GM12878 (cell line): Measurements from ENCODE around the gene TOMM5. TPM values are rescaled to one million over a fixed set of nuclear protein-coding genes. Genes with fewer than 3 reads are reported as not detected.

Experiments used
- ATAC-seq: fragments of 200-7000 bp; cut with Tn5 transposase; 3 replicates; pipeline ENCODE4 v1.9.1; 2020; ENCODE audit warnings: mild to moderate bottlenecking, moderate library complexity
- BruUV-seq: library from RNA; stranded (reverse); fragments of 400-500 nt; replicated peaks from 2 replicates; lab custom pipeline; 2021; lab: Mats Ljungman, UMichigan
- CTCF ChIA-PET: fragments of 300-600 bp; sonication (Branson Sonifier 250); formaldehyde crosslinking; extraction: SDS; loops from one replicate; lab custom pipeline; 2021; ENCODE audit warnings: inconsistent platforms; lab: Yijun Ruan, JAX
- POLR2A ChIA-PET: fragments of 350-600 bp; formaldehyde crosslinking; extraction: SDS; loops from one replicate; lab custom pipeline; 2021; ENCODE audit warnings: inconsistent platforms; lab: Charles Lee
- RAD21 ChIA-PET: fragments of 300-600 bp; sonication (Branson Sonifier 250); formaldehyde crosslinking; loops from one replicate; lab custom pipeline; 2023; ENCODE audit warnings: antibody characterized with exemption; ENCODE audit not compliant: unreplicated experiment; lab: Charles Lee
- SMC1A ChIA-PET: fragments of 300-600 bp; sonication (Branson Sonifier 250); formaldehyde crosslinking; loops from one replicate; lab custom pipeline; 2023; ENCODE audit not compliant: unreplicated experiment, uncharacterized antibody; lab: Charles Lee
- DNase-seq: peaks from one replicate; pipeline ENCODE4 v3.0.0-alpha.2; 2011; ENCODE audit warnings: low read depth, low spot score
- FAIRE-seq: peaks from 3 replicates; lab custom pipeline; 2011; peaks lifted over from hg19 to GRCh38; lab: Jason Lieb, UNC
- H2AFZ ChIP-seq: 2 replicates; pipeline ENCODE4 v1.6.0; 2011; ENCODE audit warnings: low read depth, low read length, control low read depth; ENCODE audit not compliant: control insufficient read depth
- H3K27ac ChIP-seq: 2 replicates; pipeline ENCODE4 v1.5.1; 2011; ENCODE audit warnings: control low read depth; ENCODE audit not compliant: control insufficient read depth, insufficient read depth
- H3K27me3 ChIP-seq, 2 experiments: replicated peaks in 1 of 2; 2 replicates each; pipeline versions ENCODE4 v1.6.0 to v1.6.1; 2011; ENCODE audit warnings: low read length in 1 of 2; ENCODE audit not compliant: control insufficient read depth in 2 of 2, insufficient read depth in 2 of 2
- H3K36me3 ChIP-seq, 2 experiments: 2 replicates each; pipeline ENCODE4 v1.5.1; 2011; ENCODE audit warnings: low read length in 1 of 2; ENCODE audit not compliant: control insufficient read depth in 2 of 2, insufficient read depth in 2 of 2
- H3K4me1 ChIP-seq: 2 replicates; pipeline ENCODE4 v1.6.1; 2011; ENCODE audit warnings: mild to moderate bottlenecking, low read length, moderate library complexity, mixed read lengths; ENCODE audit not compliant: control insufficient read depth, insufficient read depth
- H3K4me2 ChIP-seq: 2 replicates; pipeline ENCODE4 v1.6.0; 2011; ENCODE audit warnings: control low read depth; ENCODE audit not compliant: control insufficient read depth, insufficient read depth
- H3K4me3 ChIP-seq: fragments of 200-600 bp; sonication (generic); 2 replicates; pipeline ENCODE4 v1.5.1; 2016
- H3K79me2 ChIP-seq: 2 replicates; pipeline ENCODE4 v1.6.0; 2011; ENCODE audit warnings: low read length; ENCODE audit not compliant: control insufficient read depth, insufficient read depth
- H3K9ac ChIP-seq: 2 replicates; pipeline ENCODE4 v1.8.0; 2011; ENCODE audit warnings: low read length, control low read depth, mixed read lengths; ENCODE audit not compliant: control insufficient read depth, insufficient read depth
- H3K9me3 ChIP-seq: replicated peaks from 3 replicates; pipeline ENCODE4 v1.5.1; 2011; ENCODE audit warnings: mild to moderate bottlenecking, low read length; ENCODE audit not compliant: control insufficient read depth, insufficient read depth
- H4K20me1 ChIP-seq: 2 replicates; pipeline ENCODE4 v1.6.0; 2011; ENCODE audit not compliant: control insufficient read depth, insufficient read depth
- CEBPB ChIP-seq, 2 experiments: fragments of 150-350 bp in 1 of 2; IDR thresholded peaks; 2 replicates each; pipeline ENCODE4 v1.6.1; 2012 to 2014; ENCODE audit warnings: low read depth in 2 of 2, low read length in 2 of 2, borderline replicate concordance in 1 of 2, inconsistent platforms in 1 of 2
- CREM ChIP-seq: IDR thresholded peaks from 2 replicates; pipeline ENCODE4 v1.6.1; 2014; ENCODE audit warnings: antibody characterized with exemption, low read depth
- E2F4 ChIP-seq: IDR thresholded peaks from 2 replicates; pipeline ENCODE4 v1.6.1; 2012; ENCODE audit warnings: low read depth, low read length, improper control_type of control experiment
- IRF3 ChIP-seq: fragments of 450-650 bp; IDR thresholded peaks from 2 replicates; pipeline ENCODE4 v1.6.1; 2014; ENCODE audit warnings: mild to moderate bottlenecking
- JUND ChIP-seq: IDR thresholded peaks from 2 replicates; pipeline ENCODE4 v1.6.1; 2012; ENCODE audit warnings: low read depth, mild to moderate bottlenecking, low read length, improper control_type of control experiment, moderate library complexity
- LARP7 ChIP-seq: fragments of 450-650 bp; IDR thresholded peaks from 2 replicates; pipeline ENCODE4 v1.6.1; 2017; ENCODE audit warnings: mild to moderate bottlenecking
- PML ChIP-seq: IDR thresholded peaks from 2 replicates; pipeline ENCODE4 v1.6.1; 2012; ENCODE audit warnings: low read length, inconsistent platforms
- SUPT20H ChIP-seq: IDR thresholded peaks from 2 replicates; pipeline ENCODE4 v1.6.1; 2011; ENCODE audit warnings: low read depth, mild to moderate bottlenecking, low read length, moderate library complexity, borderline replicate concordance; ENCODE audit not compliant: control insufficient read depth
- TCF3 ChIP-seq: IDR thresholded peaks from 2 replicates; pipeline ENCODE4 v1.6.1; 2012; ENCODE audit warnings: low read depth, mild to moderate bottlenecking, low read length, borderline replicate concordance; ENCODE audit not compliant: insufficient read depth
- USF1 ChIP-seq: IDR thresholded peaks from 2 replicates; pipeline ENCODE4 v1.6.1; 2011; ENCODE audit warnings: borderline replicate concordance, low read depth, mild to moderate bottlenecking, moderate library complexity, mixed read lengths, low read length; ENCODE audit not compliant: insufficient read depth; ENCODE audit errors: extremely low read length
- WRNIP1 ChIP-seq: IDR thresholded peaks from 2 replicates; pipeline ENCODE4 v1.6.1; 2011; ENCODE audit warnings: low read depth, low read length, improper control_type of control experiment, borderline replicate concordance
- ZSCAN29 ChIP-seq: fragments of 450-650 bp; IDR thresholded peaks from 2 replicates; pipeline ENCODE4 v1.6.1; 2017; ENCODE audit warnings: mild to moderate bottlenecking, moderate library complexity
- WGBS: methylation state at CpG from one replicate; pipeline ENCODE4 v1.1.6; 2016; ENCODE audit warnings: low lambda C conversion rate; ENCODE audit not compliant: insufficient replicate concordance, insufficient coverage; ENCODE audit errors: missing lambda C conversion rate; 5-methylcytosine and 5-hydroxymethylcytosine counted together
- in situ Hi-C: fragments of 300-500 bp; cut with MboI; formaldehyde crosslinking; loops from 9 replicates; pipeline ENCODE4 v1.14.3; 2018; ENCODE audit warnings: mixed read lengths
- intact Hi-C: fragments of 100-400 bp; cut with micrococcal nuclease; formaldehyde crosslinking; loops from one replicate; pipeline ENCODE4 v1.14.2; 2022; ENCODE audit not compliant: unreplicated experiment
- polyA plus RNA-seq, 11 experiments: library from polyadenylated mRNA; depleted of rRNA in 4 of 11; unstranded in 6 of 11; stranded (reverse) in 5 of 11; fragments of >200 nt; fragmentation: Nextera tagmentation in 4 of 11; fragmentation: Illumina TruSeq in 1 of 11; extraction: Ambion mirVana in 4 of 11; extraction: Trizol in 1 of 11; gene quantifications; 1 replicate in 1 of 11; 2 replicates in 10 of 11; pipeline versions ENCODE4 v1.2.1 to v1.2.3, GENCODE V29; 2011 to 2016; ENCODE audit warnings: inconsistent platforms in 2 of 11, missing spikeins in 2 of 11, low read depth in 1 of 11
- total RNA-seq, 4 experiments: library from RNA; depleted of rRNA in 3 of 4; stranded (reverse); fragments of >200 nt in 3 of 4; fragmentation: Illumina TruSeq in 1 of 4; extraction: Trizol in 1 of 4; gene quantifications; 2 replicates each; pipeline versions ENCODE4 v1.2.1 to v1.2.3, GENCODE V29; 2013 to 2021

TOMM5 gene
- total and polyA plus RNA-seq, 10 of the 15 experiments (the other 5 are each of a cell fraction or from before 2014, with no cell fraction given), result 152 to 1,143 (median 351) TPM

GRCh38 chr9:37641331-37641730, 48.9 kb upstream of the TOMM5 start:
- Histone ChIP-seq H2AFZ (no peak overlapping the region), H3K27me3 (peaks cover 0 to 3% of the 10 kb centered on the region in 2 experiments; a peak in 1 of 4 replicates), H3K36me3 (no peaks in the 10 kb centered on the region), H4K20me1 (no peaks in the 10 kb centered on the region), H3K27ac (no peak overlapping the region), H3K4me1 (no peaks in the 10 kb centered on the region; the same call in 1 of the 2 replicates), H3K4me3 (no peak overlapping the region), H3K79me2 (no peaks in the 10 kb centered on the region), H3K4me2 (no peak overlapping the region), H3K9ac (no peak overlapping the region), H3K9me3 (no peaks in the 10 kb centered on the region)
- SMC1A ChIA-PET, result interaction anchor here (1.3 kb wide), 1 partner anchor 22 kb away, joined by 3 read pairs; no protein-coding TSS in a partner anchor
- no peak for ATAC-seq
- POLR2A ChIA-PET, result no interaction called here
- BruUV-seq, result no TSS peak
- no peak for DNase-seq
- in situ Hi-C loops, result no loop called here
- TF ChIP-seq CREM, result no peak
- no peak for TF ChIP-seq PML
- TF ChIP-seq IRF3, result no peak
- TF ChIP-seq E2F4, result no peak
- TF ChIP-seq WRNIP1, result no peak
- TF ChIP-seq TCF3, result no peak
- no peak for TF ChIP-seq SUPT20H
- TF ChIP-seq CEBPB (IDR thresholded peaks at IDR 0.05; ENCODE audit: borderline replicate concordance in 1 of 2, low read depth in 2 of 2, low read length in 2 of 2), result no peak
- TF ChIP-seq JUND, result no peak
- TF ChIP-seq LARP7, result no peak
- TF ChIP-seq USF1, result no peak
- no peak for TF ChIP-seq ZSCAN29
- intact Hi-C loops, result no loop called here
- RAD21 ChIA-PET, result no interaction called here
- CTCF ChIA-PET, result interaction anchor here (0.5 to 1.7 kb wide), 3 partner anchors 13 to 308 kb away, joined by 3 to 7 read pairs (median 4); no protein-coding TSS in a partner anchor
- peak; percentile 86 for FAIRE-seq
- 8% methylated on average over 3 of the region's 3 CpGs for WGBS
